GM13976 (cell line): ENCODE results near the gene ZNF407.

Experiments
- DNase-seq: peaks from one replicate; pipeline ENCODE4 v3.0.0; 2012; ENCODE audit warnings: low spot score
- in situ Hi-C: fragments of 300-500 bp; cut with MboI; formaldehyde crosslinking; loops from one replicate; pipeline ENCODE4 v1.12.0; 2022; ENCODE audit warnings: low sequenced_read_pairs, mixed read lengths, inconsistent platforms; ENCODE audit not compliant: unreplicated experiment
- TF ChIP-seq, protein P1 (sequence below): IDR thresholded peaks from 2 replicates; pipeline ENCODE4 v1.5.1; 2012; ENCODE audit warnings: borderline replicate concordance, mild to moderate bottlenecking; ENCODE audit not compliant: insufficient read depth; ENCODE audit errors: extremely low read depth, missing control alignments, control extremely low read depth

The ZNF407 gene

DNA sequence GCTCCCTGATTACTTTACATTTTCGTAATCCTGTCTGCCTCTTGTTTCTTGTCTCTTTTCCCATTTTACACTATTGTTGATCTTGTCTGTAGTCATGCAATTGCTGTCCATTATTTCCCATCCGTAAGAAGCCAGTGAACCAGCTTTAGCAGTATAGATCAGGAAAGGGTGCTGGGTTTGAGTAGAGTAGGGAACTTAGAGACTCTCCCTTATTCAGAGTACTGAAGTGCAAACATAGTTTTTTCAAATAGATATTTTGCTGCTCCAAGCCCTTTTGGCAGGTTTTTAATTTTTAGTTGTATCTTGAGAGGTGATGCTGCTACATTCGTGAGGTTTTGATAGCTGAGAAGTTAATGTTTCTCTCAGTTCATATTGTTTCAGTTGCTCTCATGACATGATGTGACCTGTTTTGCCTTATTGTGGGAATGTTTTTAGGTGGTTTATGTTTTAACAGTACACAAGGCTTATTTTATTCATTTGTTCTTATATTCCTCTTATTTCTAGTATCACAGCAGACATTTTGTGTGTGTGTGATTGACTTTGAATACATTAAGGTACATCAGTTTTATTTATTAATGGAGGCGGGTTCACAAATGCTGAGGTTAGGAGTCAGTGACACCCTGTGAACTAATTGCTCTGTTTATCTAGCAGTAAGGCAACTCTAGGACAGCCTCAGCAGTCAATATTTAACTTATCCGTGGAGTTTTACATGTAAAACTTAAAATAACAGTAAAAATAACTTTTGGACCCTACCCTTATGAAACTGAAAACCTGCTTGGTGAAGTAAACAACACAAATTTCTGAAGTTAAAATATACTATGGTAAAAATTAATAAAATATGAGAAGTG is 118.4 kb downstream of the ZNF407 start:
- TF ChIP-seq, protein P1, sequence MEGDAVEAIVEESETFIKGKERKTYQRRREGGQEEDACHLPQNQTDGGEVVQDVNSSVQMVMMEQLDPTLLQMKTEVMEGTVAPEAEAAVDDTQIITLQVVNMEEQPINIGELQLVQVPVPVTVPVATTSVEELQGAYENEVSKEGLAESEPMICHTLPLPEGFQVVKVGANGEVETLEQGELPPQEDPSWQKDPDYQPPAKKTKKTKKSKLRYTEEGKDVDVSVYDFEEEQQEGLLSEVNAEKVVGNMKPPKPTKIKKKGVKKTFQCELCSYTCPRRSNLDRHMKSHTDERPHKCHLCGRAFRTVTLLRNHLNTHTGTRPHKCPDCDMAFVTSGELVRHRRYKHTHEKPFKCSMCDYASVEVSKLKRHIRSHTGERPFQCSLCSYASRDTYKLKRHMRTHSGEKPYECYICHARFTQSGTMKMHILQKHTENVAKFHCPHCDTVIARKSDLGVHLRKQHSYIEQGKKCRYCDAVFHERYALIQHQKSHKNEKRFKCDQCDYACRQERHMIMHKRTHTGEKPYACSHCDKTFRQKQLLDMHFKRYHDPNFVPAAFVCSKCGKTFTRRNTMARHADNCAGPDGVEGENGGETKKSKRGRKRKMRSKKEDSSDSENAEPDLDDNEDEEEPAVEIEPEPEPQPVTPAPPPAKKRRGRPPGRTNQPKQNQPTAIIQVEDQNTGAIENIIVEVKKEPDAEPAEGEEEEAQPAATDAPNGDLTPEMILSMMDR = no peak
- in situ Hi-C loops = no loop called here
- DNase-seq = no peak

DNA sequence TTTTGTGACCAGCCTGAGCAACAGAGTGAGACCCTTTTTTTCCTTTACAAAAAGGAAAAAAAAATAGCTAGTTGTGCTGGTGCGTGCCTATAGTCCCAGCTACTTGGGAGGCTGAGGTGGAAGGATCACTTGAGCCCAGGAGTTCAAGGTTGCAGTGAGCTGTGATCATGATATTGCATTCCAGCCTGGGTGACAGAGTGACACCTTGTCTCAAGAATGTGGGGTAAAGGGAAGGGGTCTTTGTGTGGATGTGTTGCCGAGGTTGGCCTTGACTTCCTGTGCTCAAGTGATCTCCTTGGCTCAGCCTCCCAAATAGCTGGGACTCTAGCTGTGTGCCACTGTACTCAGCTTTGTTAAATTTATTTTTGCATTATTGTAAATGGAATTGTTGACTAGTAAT is 120.6 kb downstream of the ZNF407 start:
- TF ChIP-seq, protein P1 = no peak
- DNase-seq = no peak
- in situ Hi-C loops = no loop called here

DNA sequence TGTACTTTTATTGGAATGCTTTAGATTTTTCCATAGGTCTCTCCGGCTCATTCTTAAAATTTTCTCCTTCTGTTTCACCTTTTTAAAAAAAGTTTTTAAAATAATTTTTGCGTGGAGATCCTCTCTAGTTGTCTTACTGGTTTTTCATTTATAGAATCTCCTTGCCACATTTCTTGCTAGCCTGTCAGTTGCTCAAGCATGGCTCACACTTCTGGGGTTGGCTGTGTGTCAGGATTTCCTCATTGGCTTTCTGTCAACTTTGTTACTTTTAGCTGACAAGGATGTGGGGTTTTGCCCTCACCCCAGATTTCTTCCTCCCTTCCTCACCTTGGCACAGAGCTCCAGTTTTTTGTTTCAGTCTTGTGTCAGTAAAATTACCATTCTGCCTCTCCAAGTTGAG is 124.6 kb downstream of the ZNF407 start:
- TF ChIP-seq, protein P1 = no peak
- in situ Hi-C loops = no loop called here
- no peak for DNase-seq

DNA sequence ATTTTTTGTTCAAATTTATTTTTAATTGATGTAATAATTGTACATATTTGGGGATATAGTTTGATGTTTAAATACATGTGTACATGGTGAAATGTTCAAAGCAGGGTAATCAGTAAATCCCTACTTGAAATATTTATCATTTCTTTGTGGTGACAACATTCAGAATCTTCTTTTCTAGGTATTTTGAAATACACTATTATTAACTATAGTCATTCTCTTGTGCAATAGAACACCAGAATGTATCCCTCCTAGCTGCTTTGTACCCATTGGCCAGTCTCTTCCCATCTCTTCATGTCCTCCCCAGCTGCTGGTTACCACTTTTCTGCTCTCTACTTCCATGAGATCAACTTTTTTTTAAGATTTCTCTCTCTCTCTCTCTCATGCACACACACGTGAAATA is 126.5 kb downstream of the ZNF407 start:
- in situ Hi-C loops = no loop called here
- no peak for DNase-seq
- TF ChIP-seq, protein P1 = no peak

DNA sequence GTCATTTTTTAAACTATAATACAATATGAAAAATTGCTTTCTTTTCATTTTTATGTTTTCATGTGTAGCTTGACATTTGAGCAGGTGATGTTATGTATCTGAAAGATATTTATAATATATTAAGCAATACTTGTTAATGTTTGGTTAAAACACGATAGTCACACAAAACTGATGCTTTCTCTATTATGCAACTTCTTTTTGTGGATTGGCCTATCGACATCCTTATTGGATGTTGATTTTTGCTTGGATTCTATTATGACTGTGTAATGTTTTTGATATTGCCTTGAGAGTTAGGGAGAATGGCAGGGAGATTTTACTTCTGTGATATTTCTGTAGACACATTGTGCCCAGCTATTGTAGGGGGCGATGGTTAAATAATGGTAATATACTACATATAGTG is 128.0 kb downstream of the ZNF407 start:
- in situ Hi-C loops = no loop called here
- no peak for DNase-seq
- TF ChIP-seq, protein P1 = no peak

DNA sequence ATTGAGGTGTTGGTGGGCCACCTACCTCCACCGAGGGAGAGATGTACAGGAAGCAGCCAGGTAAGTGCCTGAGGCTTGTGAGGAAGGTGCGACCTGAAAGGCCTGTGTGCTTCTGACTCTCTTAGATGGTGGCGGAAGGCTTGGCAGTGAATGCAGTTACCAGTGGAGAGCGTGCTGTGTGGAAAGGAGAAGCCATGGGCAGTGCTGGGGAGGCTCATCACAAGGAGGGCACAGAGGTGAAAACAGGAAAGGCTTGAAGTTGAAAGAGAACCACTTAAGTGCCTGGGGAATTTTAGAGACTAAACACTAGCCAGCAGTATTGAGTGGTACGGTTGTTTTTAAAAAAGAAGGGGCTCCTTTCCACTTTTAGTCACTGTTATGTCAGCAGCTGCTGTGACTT is 130.9 kb downstream of the ZNF407 start:
- DNase-seq = no peak
- in situ Hi-C loops = no loop called here
- TF ChIP-seq, protein P1 = no peak
